Caco-2 (cell line): ENCODE measurements around the gene TWIST2. TPM values are rescaled to one million over a fixed set of nuclear protein-coding genes. Genes with fewer than 3 reads are reported as not detected.

Experiments used
- BruUV-seq: library from RNA; stranded (reverse); fragments of 400-500 nt; replicated peaks from 2 replicates; lab custom pipeline; 2021; lab: Mats Ljungman, UMichigan
- CTCF ChIA-PET: fragments of 300-600 bp; sonication (Branson Sonifier 250); formaldehyde crosslinking; loops from one replicate; lab custom pipeline; 2022; ENCODE audit warnings: antibody characterized with exemption; lab: Charles Lee
- POLR2A ChIA-PET: fragments of 300-600 bp; sonication (Branson Sonifier 250); formaldehyde crosslinking; loops from one replicate; lab custom pipeline; 2022; ENCODE audit warnings: antibody characterized with exemption; lab: Charles Lee
- DNase-seq, 2 experiments: peaks; one replicate each; pipeline versions ENCODE4 v3.0.0 to v3.0.0-alpha.2; 2020 to 2022
- H3K27me3 ChIP-seq: replicated peaks from 2 replicates; pipeline ENCODE4 v1.6.0; 2011; ENCODE audit warnings: low read length; ENCODE audit not compliant: control insufficient read depth, insufficient read depth
- H3K36me3 ChIP-seq: 2 replicates; pipeline ENCODE4 v1.5.1; 2011; ENCODE audit warnings: low read length; ENCODE audit not compliant: control insufficient read depth, insufficient read depth
- H3K4me1 ChIP-seq: fragments of 250-450 bp; sonication (Bioruptor Pico); 2 replicates; pipeline ENCODE4 v1.5.1; 2020; ENCODE audit warnings: mild to moderate bottlenecking
- H3K4me3 ChIP-seq: 2 replicates; pipeline ENCODE4 v1.5.1; 2011; ENCODE audit warnings: low read depth, mild to moderate bottlenecking, control low read depth, low read length
- H3K9me3 ChIP-seq: fragments of 250-450 bp; sonication (Bioruptor Pico); 2 replicates; pipeline ENCODE4 v1.5.1; 2020; ENCODE audit warnings: mild to moderate bottlenecking, moderate library complexity
- H3K27ac Mint-ChIP-seq: one replicate; pipeline ENCODE4 v1.8.0; 2022; ENCODE audit warnings: mixed read lengths; ENCODE audit not compliant: unreplicated experiment
- H3K27me3 Mint-ChIP-seq: one replicate; pipeline ENCODE4 v1.8.0; 2022; ENCODE audit warnings: mixed read lengths; ENCODE audit not compliant: insufficient read depth, unreplicated experiment
- H3K36me3 Mint-ChIP-seq: one replicate; pipeline ENCODE4 v1.8.0; 2022; ENCODE audit warnings: mild to moderate bottlenecking, mixed read lengths; ENCODE audit not compliant: insufficient read depth, unreplicated experiment
- H3K4me1 Mint-ChIP-seq: one replicate; pipeline ENCODE4 v1.8.0; 2022; ENCODE audit warnings: low read depth, mixed read lengths; ENCODE audit not compliant: unreplicated experiment
- H3K4me3 Mint-ChIP-seq: one replicate; pipeline ENCODE4 v1.8.0; 2022; ENCODE audit warnings: mild to moderate bottlenecking, moderate library complexity, mixed read lengths; ENCODE audit not compliant: unreplicated experiment
- H3K9me3 Mint-ChIP-seq: one replicate; pipeline ENCODE4 v1.8.0; 2022; ENCODE audit warnings: mixed read lengths; ENCODE audit not compliant: unreplicated experiment
- intact Hi-C: fragments of 100-400 bp; cut with micrococcal nuclease; formaldehyde crosslinking; loops from one replicate; pipeline ENCODE4 v1.10.0; 2022; ENCODE audit not compliant: unreplicated experiment
- total RNA-seq: library from RNA; stranded (reverse); gene quantifications from 2 replicates; pipeline ENCODE4 v1.2.3, GENCODE V29; 2022
- TF ChIP-seq, protein P1 (sequence below), 2 experiments: fragments of 200-600 bp in 1 of 2; IDR thresholded peaks; 1 replicate in 1 of 2; 2 replicates in 1 of 2; pipeline versions ENCODE4 v1.5.1 to v1.8.0; 2011 to 2022; ENCODE audit warnings: antibody characterized with exemption in 1 of 2, control low read depth in 1 of 2, inconsistent platforms in 1 of 2, low read depth in 1 of 2, low read length in 1 of 2, mild to moderate bottlenecking in 1 of 2, moderate library complexity in 1 of 2; ENCODE audit not compliant: insufficient read depth in 1 of 2, severe bottlenecking in 1 of 2, unreplicated experiment in 1 of 2

Gene TWIST2
- total RNA-seq, 1 experiment from 2014 or later: not detected

DNA sequence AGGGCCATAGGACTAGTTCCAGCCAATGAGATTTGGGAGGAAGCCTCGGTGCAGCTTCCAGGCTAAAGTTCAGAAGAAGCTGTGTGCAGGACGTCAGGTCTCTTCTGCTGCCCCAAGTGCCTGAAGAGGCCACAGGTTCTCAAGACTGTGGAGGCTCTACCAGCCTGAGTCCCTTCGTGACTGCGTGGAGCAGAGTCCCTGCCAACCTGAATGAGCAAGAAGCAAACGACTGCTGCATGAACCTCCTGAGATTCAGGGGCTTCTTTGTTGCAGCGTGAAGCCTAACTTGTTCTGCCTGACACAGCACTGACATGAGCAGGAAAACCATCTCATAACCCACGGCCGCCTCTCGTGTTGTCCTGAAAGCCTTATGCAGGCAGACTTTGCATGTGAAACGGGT, 39.7 kb downstream of the TWIST2 start:
- no peaks in the 10 kb centered on the region for H3K4me1 ChIP-seq
- no peak for DNase-seq
- ChIA-PET POLR2A (no interaction called here), CTCF (no interaction called here)
- Mint-ChIP-seq H3K4me1 (no peaks in the 10 kb centered on the region), H3K27ac (no peak overlapping the region), H3K36me3 (no peaks in the 10 kb centered on the region), H3K4me3 (no peak overlapping the region), H3K9me3 (no peaks in the 10 kb centered on the region), H3K27me3 (no peaks in the 10 kb centered on the region)
- no peaks in the 10 kb centered on the region for H3K9me3 ChIP-seq
- TF ChIP-seq, protein P1, sequence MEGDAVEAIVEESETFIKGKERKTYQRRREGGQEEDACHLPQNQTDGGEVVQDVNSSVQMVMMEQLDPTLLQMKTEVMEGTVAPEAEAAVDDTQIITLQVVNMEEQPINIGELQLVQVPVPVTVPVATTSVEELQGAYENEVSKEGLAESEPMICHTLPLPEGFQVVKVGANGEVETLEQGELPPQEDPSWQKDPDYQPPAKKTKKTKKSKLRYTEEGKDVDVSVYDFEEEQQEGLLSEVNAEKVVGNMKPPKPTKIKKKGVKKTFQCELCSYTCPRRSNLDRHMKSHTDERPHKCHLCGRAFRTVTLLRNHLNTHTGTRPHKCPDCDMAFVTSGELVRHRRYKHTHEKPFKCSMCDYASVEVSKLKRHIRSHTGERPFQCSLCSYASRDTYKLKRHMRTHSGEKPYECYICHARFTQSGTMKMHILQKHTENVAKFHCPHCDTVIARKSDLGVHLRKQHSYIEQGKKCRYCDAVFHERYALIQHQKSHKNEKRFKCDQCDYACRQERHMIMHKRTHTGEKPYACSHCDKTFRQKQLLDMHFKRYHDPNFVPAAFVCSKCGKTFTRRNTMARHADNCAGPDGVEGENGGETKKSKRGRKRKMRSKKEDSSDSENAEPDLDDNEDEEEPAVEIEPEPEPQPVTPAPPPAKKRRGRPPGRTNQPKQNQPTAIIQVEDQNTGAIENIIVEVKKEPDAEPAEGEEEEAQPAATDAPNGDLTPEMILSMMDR (IDR thresholded peaks at IDR 0.05; ENCODE audit: insufficient read depth in 1 of 2, low read depth in 1 of 2, low read length in 1 of 2, severe bottlenecking in 1 of 2, unreplicated experiment in 1 of 2): no peak
- H3K36me3 ChIP-seq: no peaks in the 10 kb centered on the region
- no peaks in the 10 kb centered on the region for H3K27me3 ChIP-seq
- intact Hi-C loops: no loop called here
- BruUV-seq: no TSS peak
- H3K4me3 ChIP-seq: no peak overlapping the region

DNA sequence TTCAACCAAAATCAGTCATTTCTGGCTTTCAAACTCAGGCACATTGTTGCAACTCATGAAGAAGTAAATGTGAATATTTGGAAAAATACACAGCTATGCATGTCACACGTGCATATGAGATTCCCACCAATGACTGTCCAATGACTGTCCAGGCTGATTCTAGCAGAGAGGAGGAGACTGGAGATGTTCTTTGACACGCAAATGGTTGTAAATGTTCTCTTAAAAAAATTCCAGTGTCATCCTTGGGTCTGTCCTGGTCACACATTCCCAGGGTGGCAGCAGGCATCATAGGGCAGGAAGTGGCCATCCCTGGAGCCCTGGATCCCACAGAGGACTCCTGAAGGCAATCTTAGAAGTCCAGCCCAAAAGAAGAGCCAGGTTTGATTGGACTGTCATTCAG, 40.9 kb downstream of the TWIST2 start:
- DNase-seq: no peak
- no peaks in the 10 kb centered on the region for H3K36me3 Mint-ChIP-seq
- TF ChIP-seq, protein P1 (IDR thresholded peaks at IDR 0.05; ENCODE audit: insufficient read depth in 1 of 2, low read depth in 1 of 2, low read length in 1 of 2, severe bottlenecking in 1 of 2, unreplicated experiment in 1 of 2): no peak
- H3K9me3 Mint-ChIP-seq: no peaks in the 10 kb centered on the region
- intact Hi-C loops: no loop called here
- H3K4me3 ChIP-seq: no peak overlapping the region
- H3K4me1 ChIP-seq: no peaks in the 10 kb centered on the region
- H3K4me1 Mint-ChIP-seq: no peaks in the 10 kb centered on the region
- POLR2A ChIA-PET: no interaction called here
- no peak overlapping the region for H3K27ac Mint-ChIP-seq
- no peaks in the 10 kb centered on the region for H3K36me3 ChIP-seq
- CTCF ChIA-PET: no interaction called here
- no peaks in the 10 kb centered on the region for H3K27me3 Mint-ChIP-seq
- no peaks in the 10 kb centered on the region for H3K9me3 ChIP-seq
- no peak overlapping the region for H3K4me3 Mint-ChIP-seq
- H3K27me3 ChIP-seq: no peaks in the 10 kb centered on the region
- BruUV-seq: no TSS peak

DNA sequence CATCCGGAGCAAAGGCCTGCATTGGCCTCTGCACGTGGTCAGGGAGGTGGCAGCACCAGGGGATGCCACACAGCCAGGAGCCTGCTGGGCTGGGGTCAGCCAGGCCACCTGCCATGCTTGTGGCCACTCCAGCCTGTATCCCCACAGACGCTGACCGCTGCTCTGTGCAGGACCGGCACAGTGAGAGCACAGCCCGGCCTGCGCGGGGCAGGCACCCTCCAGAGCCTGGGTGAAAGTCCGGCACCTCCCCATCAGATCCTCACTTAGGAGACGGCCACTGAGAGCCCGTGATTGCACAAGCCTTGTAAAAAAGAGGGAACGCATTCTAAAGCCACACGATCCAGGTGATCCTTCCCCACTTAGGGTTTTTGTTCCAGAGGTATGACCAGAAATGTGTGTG, 42.2 kb downstream of the TWIST2 start:
- no TSS peak for BruUV-seq

More for the DNA sequence above, 42.2 kb downstream of the TWIST2 start:
- ChIA-PET CTCF (no interaction called here), POLR2A (no interaction called here)
- no peaks in the 10 kb centered on the region for H3K27me3 Mint-ChIP-seq
- H3K4me1 Mint-ChIP-seq: no peaks in the 10 kb centered on the region
- no peak overlapping the region for H3K27ac Mint-ChIP-seq
- TF ChIP-seq, protein P1 (IDR thresholded peaks at IDR 0.05; ENCODE audit: insufficient read depth in 1 of 2, low read depth in 1 of 2, low read length in 1 of 2, severe bottlenecking in 1 of 2, unreplicated experiment in 1 of 2): no peak
- H3K4me3 Mint-ChIP-seq: no peak overlapping the region
- no peaks in the 10 kb centered on the region for H3K27me3 ChIP-seq
- no peak for DNase-seq
- intact Hi-C loops: no loop called here
- no peaks in the 10 kb centered on the region for H3K9me3 ChIP-seq
- no peak overlapping the region for H3K4me3 ChIP-seq
- no peaks in the 10 kb centered on the region for H3K4me1 ChIP-seq
- H3K36me3 Mint-ChIP-seq: no peaks in the 10 kb centered on the region
- H3K36me3 ChIP-seq: no peaks in the 10 kb centered on the region
- H3K9me3 Mint-ChIP-seq: no peaks in the 10 kb centered on the region
